Thyroid gland (tissue), 4 donors: Measurements from ENCODE around the gene ZC3H7A. TPM values are rescaled to one million over a fixed set of nuclear protein-coding genes. Genes with fewer than 3 reads are reported as not detected.

Experiments used
- DNase-seq, 2 donors: peaks; one replicate each; pipeline ENCODE4 v3.0.0-alpha.2; 2019
- H3K27ac ChIP-seq, 3 donors: fragments of 200-600 bp; sonication (generic); 1 replicate in 2 of 3; 2 replicates in 1 of 3; pipeline ENCODE4 v1.5.1; 2016 to 2019; ENCODE audit warnings: mild to moderate bottlenecking in 1 of 3, moderate library complexity in 1 of 3
- H3K27me3 ChIP-seq: fragments of 200-600 bp; sonication (generic); one replicate; pipeline ENCODE4 v1.5.1; 2019
- H3K36me3 ChIP-seq, 2 donors: fragments of 200-600 bp; sonication (generic); one replicate each; pipeline ENCODE4 v1.5.1; 2016 to 2019
- H3K4me1 ChIP-seq, 2 donors: fragments of 200-600 bp; sonication (generic); one replicate each; pipeline ENCODE4 v1.5.1; 2017 to 2019
- H3K4me3 ChIP-seq, 3 donors: fragments of 200-600 bp; sonication (generic); replicated peaks in 1 of 3; 1 replicate in 2 of 3; 2 replicates in 1 of 3; pipeline ENCODE4 v1.5.1; 2016; ENCODE audit warnings: mild to moderate bottlenecking in 1 of 3
- H3K9me3 ChIP-seq: fragments of 200-600 bp; sonication (generic); one replicate; pipeline ENCODE4 v1.5.1; 2017
- POLR2A ChIP-seq, 2 donors: fragments of 450-650 bp; IDR thresholded peaks; one replicate each; pipeline ENCODE4 v1.6.1; 2017; ENCODE audit warnings: antibody characterized with exemption in 2 of 2, mild to moderate bottlenecking in 2 of 2, moderate library complexity in 1 of 2
- WGBS, 2 donors: methylation state at CpG; one replicate each; pipeline ENCODE4 v1.1.5; 2017; 5-methylcytosine and 5-hydroxymethylcytosine counted together
- intact Hi-C: fragments of 100-400 bp; cut with DNase I; formaldehyde crosslinking; loops from one replicate; pipeline ENCODE4 v1.15.1; 2023
- total RNA-seq, 4 donors: library from RNA; depleted of rRNA; stranded (reverse); fragments of >200 nt; gene quantifications; one replicate each; pipeline ENCODE4 v1.2.3, GENCODE V29; 2016
- TF ChIP-seq, protein P1 (sequence below), 6 experiments: fragments of 200-600 bp in 3 of 6; fragments of 450-650 bp in 3 of 6; sonication (generic) in 3 of 6; IDR thresholded peaks; one replicate each; pipeline ENCODE4 v1.5.1; 2016 to 2019; ENCODE audit warnings: antibody characterized with exemption in 6 of 6, mild to moderate bottlenecking in 2 of 6, inconsistent platforms in 1 of 6, moderate library complexity in 1 of 6

ZC3H7A gene
- total RNA-seq, 4 donors from 2014 or later, result 48.9 to 105 (median 62.7) TPM

DNA sequence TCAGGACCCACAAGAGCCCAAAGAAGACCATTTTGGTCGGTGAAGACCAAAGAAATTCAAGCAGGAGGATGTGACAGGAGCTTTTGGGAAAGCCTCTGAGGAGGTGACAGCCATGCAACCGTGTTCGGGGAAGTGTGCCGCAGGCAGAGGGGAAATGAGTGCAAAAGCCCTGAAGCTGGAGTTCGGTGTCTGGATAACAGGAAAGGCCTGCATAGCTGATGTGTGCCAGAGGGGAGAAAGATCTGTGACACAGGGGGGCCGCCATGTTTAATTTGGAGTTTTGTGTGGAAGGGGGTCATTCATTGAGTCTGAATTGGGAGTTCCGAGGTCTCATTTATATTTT is 870 bp upstream of the ZC3H7A start:
- 9 to 13% methylated on average over 7 of the region's 7 CpGs for WGBS, 2 donors
- intact Hi-C loops, result loop anchor here (5.0 kb wide), 1 partner anchor 56 kb away; the partner anchor contains the start of gene TXNDC11
- peak overlapping the region; percentile 37 to 73 (median 68) for H3K4me3 ChIP-seq
- H3K27ac ChIP-seq, result peak overlapping the region; percentile 89 to 97 (median 96)
- no peaks in the 10 kb centered on the region for H3K9me3 ChIP-seq
- peaks cover 37 to 45% of the 10 kb centered on the region in 2 donors for H3K4me1 ChIP-seq
- TF ChIP-seq, protein P1, sequence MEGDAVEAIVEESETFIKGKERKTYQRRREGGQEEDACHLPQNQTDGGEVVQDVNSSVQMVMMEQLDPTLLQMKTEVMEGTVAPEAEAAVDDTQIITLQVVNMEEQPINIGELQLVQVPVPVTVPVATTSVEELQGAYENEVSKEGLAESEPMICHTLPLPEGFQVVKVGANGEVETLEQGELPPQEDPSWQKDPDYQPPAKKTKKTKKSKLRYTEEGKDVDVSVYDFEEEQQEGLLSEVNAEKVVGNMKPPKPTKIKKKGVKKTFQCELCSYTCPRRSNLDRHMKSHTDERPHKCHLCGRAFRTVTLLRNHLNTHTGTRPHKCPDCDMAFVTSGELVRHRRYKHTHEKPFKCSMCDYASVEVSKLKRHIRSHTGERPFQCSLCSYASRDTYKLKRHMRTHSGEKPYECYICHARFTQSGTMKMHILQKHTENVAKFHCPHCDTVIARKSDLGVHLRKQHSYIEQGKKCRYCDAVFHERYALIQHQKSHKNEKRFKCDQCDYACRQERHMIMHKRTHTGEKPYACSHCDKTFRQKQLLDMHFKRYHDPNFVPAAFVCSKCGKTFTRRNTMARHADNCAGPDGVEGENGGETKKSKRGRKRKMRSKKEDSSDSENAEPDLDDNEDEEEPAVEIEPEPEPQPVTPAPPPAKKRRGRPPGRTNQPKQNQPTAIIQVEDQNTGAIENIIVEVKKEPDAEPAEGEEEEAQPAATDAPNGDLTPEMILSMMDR (IDR thresholded peaks at IDR 0.05), result no peak
- no peak for TF ChIP-seq POLR2A (IDR thresholded peaks at IDR 0.05)
- no peaks in the 10 kb centered on the region for H3K36me3 ChIP-seq
- no peak for DNase-seq
- no peaks in the 10 kb centered on the region for H3K27me3 ChIP-seq

DNA sequence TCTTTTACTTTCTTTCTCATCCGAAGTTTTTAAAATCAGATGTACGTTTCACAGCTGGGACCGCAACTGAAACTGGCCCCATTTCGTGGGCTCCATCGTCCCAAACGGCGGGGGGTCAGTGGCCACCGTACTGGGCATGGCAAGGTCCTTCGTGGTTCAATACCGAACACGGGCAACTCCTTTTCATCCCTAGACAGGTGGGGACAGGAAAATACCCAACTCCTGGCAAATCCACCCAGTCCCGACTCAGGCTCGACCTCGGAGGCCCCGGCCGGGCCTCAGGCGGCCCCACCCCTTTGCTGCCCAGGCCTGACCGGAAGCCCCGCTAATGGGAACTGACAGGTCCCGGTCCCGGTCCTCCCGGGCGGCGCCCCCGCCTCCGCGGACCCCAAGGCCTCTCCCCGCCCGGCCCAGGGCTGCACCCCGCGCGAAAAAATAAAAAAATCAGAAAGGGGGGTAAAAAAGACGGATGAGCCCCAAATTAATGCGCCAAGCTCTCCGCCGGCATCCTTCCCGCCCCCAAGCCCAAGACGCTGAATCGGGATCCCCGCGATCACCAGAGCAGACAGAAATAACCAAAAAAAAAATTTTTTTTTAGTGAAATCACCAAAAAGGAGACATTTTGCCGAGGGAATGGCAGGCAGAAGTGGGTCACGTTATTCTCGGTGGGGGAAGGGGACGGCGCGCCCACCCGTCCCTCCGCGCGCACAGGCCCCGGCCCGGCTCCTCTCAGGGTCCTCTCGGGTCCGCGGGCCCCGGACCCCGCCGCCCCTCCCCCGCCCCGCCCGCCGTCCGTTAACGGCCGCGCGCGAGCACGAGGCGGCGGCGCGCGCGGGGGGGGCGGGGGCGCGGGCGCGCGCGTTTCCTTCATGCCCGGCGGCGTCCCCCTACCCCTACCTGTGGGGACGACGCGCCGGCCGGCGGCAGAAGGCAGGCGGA is 562 bp downstream of the ZC3H7A start:
- TF ChIP-seq, protein P1 (IDR thresholded peaks at IDR 0.05), result no peak
- peak in 1 of 2 donors; percentile 32 for TF ChIP-seq POLR2A (IDR thresholded peaks at IDR 0.05)
- peak; percentile 68 to 69 for DNase-seq
- peaks cover 51 to 60% of the 10 kb centered on the region in 2 donors for H3K4me1 ChIP-seq
- intact Hi-C loops, result loop anchor here (5.0 kb wide), 1 partner anchor 54 kb away; the partner anchor contains the start of gene TXNDC11
- no peaks in the 10 kb centered on the region for H3K36me3 ChIP-seq
- no peaks in the 10 kb centered on the region for H3K9me3 ChIP-seq
- H3K4me3 ChIP-seq, result peak overlapping the region; percentile 87 to 93 (median 89)
- H3K27me3 ChIP-seq, result no peaks in the 10 kb centered on the region
- 3 to 5% methylated on average over 44 to 47 of the region's 93 CpGs for WGBS, 2 donors
- H3K27ac ChIP-seq, result peak overlapping the region; percentile 92 to 98 (median 97)

DNA sequence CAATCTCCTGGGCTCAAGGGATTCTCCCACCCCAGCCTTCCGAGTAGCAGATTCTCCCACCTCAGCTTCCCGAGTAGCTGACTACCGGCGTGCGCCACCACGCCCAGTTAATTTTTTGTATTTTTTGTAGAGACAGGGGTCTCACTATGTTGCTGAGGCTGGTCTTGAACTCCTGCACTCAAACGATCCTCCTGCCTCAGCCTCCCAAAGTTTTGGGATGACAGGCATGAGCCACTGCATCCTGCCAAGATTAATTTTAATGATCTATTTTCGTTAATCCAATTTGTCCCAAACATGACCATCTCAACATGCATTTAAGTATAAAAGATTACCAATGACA is 1.2 kb downstream of the ZC3H7A start:
- intact Hi-C loops, result loop anchor here (5.0 kb wide), 1 partner anchor 54 kb away; the partner anchor contains the start of gene TXNDC11
- Histone ChIP-seq H3K27ac (peak overlapping the region; percentile 92 to 98 (median 97)), H3K9me3 (no peaks in the 10 kb centered on the region), H3K27me3 (no peaks in the 10 kb centered on the region), H3K4me1 (peaks cover 53 to 64% of the 10 kb centered on the region in 2 donors), H3K36me3 (no peaks in the 10 kb centered on the region), H3K4me3 (peak overlapping the region in 2 of 3 donors; percentile 87 to 89)
- TF ChIP-seq, protein P1 (IDR thresholded peaks at IDR 0.05), result no peak
- TF ChIP-seq POLR2A (IDR thresholded peaks at IDR 0.05), result no peak
- no peak for DNase-seq
- WGBS, 2 donors, result 72 to 78% methylated on average over 8 of the region's 8 CpGs

DNA sequence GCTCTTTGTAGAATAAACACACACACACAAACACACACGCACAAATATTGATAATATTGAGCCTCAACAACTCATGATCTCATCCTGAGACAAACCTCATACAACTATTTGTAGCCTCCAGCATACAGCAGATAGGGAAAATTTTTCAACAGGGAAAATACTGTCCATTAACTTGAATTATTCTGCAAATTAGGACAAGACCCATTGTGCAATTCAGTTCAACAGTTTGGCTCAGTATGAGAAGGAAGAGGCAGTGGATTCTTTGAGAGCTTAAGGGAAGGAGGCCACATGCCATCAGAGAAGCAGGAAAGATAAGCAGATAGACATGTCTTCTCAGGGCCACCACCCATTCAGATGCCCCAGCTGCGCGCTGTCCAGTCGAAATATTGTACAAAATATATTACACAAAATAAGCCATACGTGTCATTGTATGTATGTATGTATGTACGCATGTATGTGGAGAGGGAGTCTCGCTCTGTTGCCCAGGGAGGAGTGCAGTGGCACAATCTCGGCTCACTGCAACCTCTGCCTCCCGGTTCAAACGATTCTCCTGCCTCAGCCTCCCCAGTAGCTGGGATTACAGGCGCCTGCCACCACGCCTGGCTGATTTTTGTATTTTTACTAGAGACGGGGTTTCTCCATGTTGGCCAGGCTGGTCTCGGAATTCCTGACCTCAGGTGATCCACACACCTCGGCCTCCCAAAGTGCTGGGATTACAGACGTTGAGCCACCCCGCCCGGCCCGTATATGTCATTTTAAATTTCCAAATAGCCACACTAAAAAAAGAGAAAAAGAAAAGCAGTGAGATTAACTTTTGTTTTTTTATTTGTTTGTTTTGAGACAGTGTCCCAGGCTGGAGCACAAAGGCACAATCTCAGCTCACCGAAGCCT is 1.8 kb downstream of the ZC3H7A start:
- intact Hi-C loops, result loop anchor here (5.0 kb wide), 1 partner anchor 53 kb away; the partner anchor contains the start of gene TXNDC11
- H3K27me3 ChIP-seq, result no peaks in the 10 kb centered on the region
- peak overlapping the region in 2 of 3 donors; percentile 97 to 98 for H3K27ac ChIP-seq
- no peak overlapping the region for H3K4me3 ChIP-seq
- no peaks in the 10 kb centered on the region for H3K36me3 ChIP-seq
- TF ChIP-seq, protein P1 (IDR thresholded peaks at IDR 0.05), result no peak
- TF ChIP-seq POLR2A (IDR thresholded peaks at IDR 0.05), result no peak
- no peaks in the 10 kb centered on the region for H3K9me3 ChIP-seq
- WGBS, 2 donors, result 88% methylated on average over 20 of the region's 20 CpGs
- H3K4me1 ChIP-seq, result peaks cover 58 to 70% of the 10 kb centered on the region in 2 donors
- no peak for DNase-seq
